Heart right ventricle (tissue), 16 donors: ENCODE data around the gene ARSI. TPM values are rescaled to one million over a fixed set of nuclear protein-coding genes. Genes with fewer than 3 reads are reported as not detected.

Experiments
- ATAC-seq, 8 donors: fragments of 200-7000 bp; cut with Tn5 transposase; one replicate each; pipeline ENCODE4 v1.9.1; 2020; ENCODE audit warnings: mild to moderate bottlenecking in 8 of 8, moderate library complexity in 8 of 8, moderate number of reproducible peaks in 1 of 8
- DNase-seq, 2 donors: peaks; one replicate each; pipeline ENCODE4 v3.0.0-alpha.2; 2020
- H3K27ac ChIP-seq, 10 donors: fragments of 200-600 bp; sonication (generic) in 2 of 10; one replicate each; pipeline versions ENCODE4 v1.5.0 to v1.8.0; 2020 to 2022; ENCODE audit warnings: mild to moderate bottlenecking in 3 of 10
- H3K27me3 ChIP-seq, 7 donors: fragments of 200-600 bp; one replicate each; pipeline ENCODE4 v1.8.0; 2021 to 2022; ENCODE audit warnings: mild to moderate bottlenecking in 2 of 7
- H3K36me3 ChIP-seq, 9 donors: fragments of 200-600 bp; sonication (generic) in 1 of 9; one replicate each; pipeline versions ENCODE4 v1.5.0 to v1.8.0; 2020 to 2022; ENCODE audit warnings: mild to moderate bottlenecking in 2 of 9
- H3K4me1 ChIP-seq, 9 donors: fragments of 200-600 bp; sonication (generic) in 1 of 9; one replicate each; pipeline versions ENCODE4 v1.5.0 to v1.8.0; 2020 to 2022; ENCODE audit warnings: mild to moderate bottlenecking in 4 of 9
- H3K4me3 ChIP-seq, 10 donors: fragments of 200-600 bp; sonication (generic) in 2 of 10; one replicate each; pipeline versions ENCODE4 v1.5.0 to v1.8.0; 2020 to 2022; ENCODE audit warnings: mild to moderate bottlenecking in 7 of 10, moderate library complexity in 2 of 10
- H3K9me3 ChIP-seq, 11 donors: fragments of 200-600 bp in 10 of 11; sonication (generic) in 2 of 11; one replicate each; pipeline versions ENCODE4 v1.5.0 to v1.8.0; 2013 to 2022; ENCODE audit warnings: mild to moderate bottlenecking in 2 of 11, control low read depth in 1 of 11, moderate library complexity in 1 of 11
- CTCF ChIP-seq, 9 donors: fragments of 200-600 bp; sonication (generic) in 2 of 9; IDR thresholded peaks; one replicate each; pipeline versions ENCODE4 v1.5.0 to v1.8.0; 2021 to 2022; ENCODE audit warnings: antibody characterized with exemption in 9 of 9, mild to moderate bottlenecking in 5 of 9, moderate library complexity in 1 of 9
- WGBS, 2 donors: extraction: QIAGEN DNeasy Blood & Tissue Kit; methylation state at CpG; one replicate each; pipeline ENCODE4 v1.1.7; 2013; ENCODE audit warnings: inconsistent platforms in 1 of 2; 5-methylcytosine and 5-hydroxymethylcytosine counted together
- intact Hi-C, 10 donors: fragments of 100-400 bp; cut with DNase I; formaldehyde crosslinking; loops; one replicate each; pipeline versions ENCODE4 v1.11.1 to v1.14.2; 2022
- polyA plus RNA-seq, 2 donors: library from polyadenylated mRNA; stranded (reverse); fragments of 200-250 nt; gene quantifications; one replicate each; pipeline ENCODE4 v1.2.3, GENCODE V29; 2013
- total RNA-seq, 10 donors: library from RNA; stranded (reverse); fragmentation: NEBNext Ultra II Directional in 3 of 10; extraction: Animal tissue kit (Norgen Biotek cat#: 25700) in 3 of 10; gene quantifications; one replicate each; pipeline versions ENCODE4 v1.2.1 to v1.2.4, GENCODE V29; 2021 to 2023
- donor health status: Arrhythmogenic right ventricular cardiomyopathy.
- donor health status: ischemic (EF 13 %, LVEDD 7.1; RV severe dilation, severe dysfunction).
- donor health status: healthy with polysubstance abuse.
- donor health status: DM: no; HTN: yes; CAD: no.
- donor health status: DM: no; HTN: no; CAD: no.
- donor health status: ischemic (EF 25% LVEDD 6.9; RV normal size, moderate dysfunction).
- donor health status: ischemic (EF 25% LVEDD 5.7; RV mildly dilated, moderate dysfunction).
- donor health status: healthy.
- donor health status: DM: yes; HTN: yes; CAD: no.
- donor health status: Ischemic cardiomyopathy.
- donor health status: ischemic (EF 35%, LVEDD 5.7; RV mildly dilated, moderate dysfunction).
- donor health status: nonischemic (EF 11% LVEDD 7.7; RV severe dilation, severe dysfunction).
- donor health status: DM: yes; HTN: yes; CAD: no.
- donor health status: PGD.
- donor health status: ischemic (EF 29% LVEDD 5.4; RV normal size, mild dysfunction).
- donor health status: nonischemic (EF 23%, LVEDD 6.1; RV moderate dilation, normal function).

The ARSI gene
- total and polyA plus RNA-seq, 12 donors, result 0.11 to 0.65 (median 0.32) TPM; not detected in 2

DNA sequence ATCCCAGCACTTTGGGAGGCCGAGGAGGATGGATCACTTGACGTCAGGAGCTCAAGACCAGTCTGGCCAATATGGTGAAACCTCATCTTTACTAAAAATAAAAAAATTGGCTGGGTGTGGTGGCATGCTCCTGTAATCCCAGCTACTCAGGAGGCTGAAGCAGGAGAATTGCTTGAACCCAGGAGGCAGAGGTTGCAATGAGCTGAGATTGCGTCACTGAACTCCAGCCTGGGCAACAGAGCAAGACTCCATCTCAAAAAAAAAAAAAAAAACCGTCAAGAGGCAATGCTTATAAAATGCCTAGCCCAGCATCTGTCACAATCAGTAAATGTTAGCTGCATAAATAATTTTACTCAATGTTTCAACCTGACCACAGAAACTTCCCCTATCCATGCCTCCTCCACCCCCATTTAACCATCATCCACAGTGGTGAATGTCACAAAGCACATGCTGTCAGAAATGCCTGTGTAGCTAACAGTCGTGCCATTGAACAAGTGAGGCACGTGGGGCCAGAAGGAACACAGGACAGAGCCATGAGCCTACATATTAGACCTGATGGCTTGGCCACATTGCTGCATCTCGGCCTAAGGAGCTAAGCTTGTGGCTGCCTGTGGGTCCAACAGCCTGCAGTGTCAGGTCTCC lies 38.0 kb upstream of the ARSI start:
- Histone ChIP-seq H3K27ac (no peak overlapping the region), H3K36me3 (no peaks in the 10 kb centered on the region), H3K27me3 (no peaks in the 10 kb centered on the region), H3K4me1 (no peaks in the 10 kb centered on the region), H3K4me3 (no peak overlapping the region), H3K9me3 (no peaks in the 10 kb centered on the region)
- DNase-seq, result no peak
- no peak for TF ChIP-seq CTCF (IDR thresholded peaks at IDR 0.05)
- 86 to 88% methylated on average over 7 of the region's 7 CpGs for WGBS, 2 donors
- intact Hi-C loops, result loop anchor here in 1 of 10 donors (10.0 kb wide), 1 partner anchor 176 kb away; the partner anchor contains the start of gene CDX1
- no peak for ATAC-seq

- Histone ChIP-seq H3K4me3 (no peak overlapping the region), H3K27me3 (no peaks in the 10 kb centered on the region), H3K36me3 (no peaks in the 10 kb centered on the region), H3K4me1 (no peaks in the 10 kb centered on the region), H3K9me3 (no peaks in the 10 kb centered on the region), H3K27ac (no peak overlapping the region)
- DNase-seq, result no peak
- ATAC-seq, result no peak
- 91 to 98% methylated on average over 4 of the region's 4 CpGs for WGBS, 2 donors
- intact Hi-C loops, result loop anchor here in 1 of 10 donors (10.0 kb wide), 1 partner anchor 175 kb away; the partner anchor contains the start of gene CDX1
- TF ChIP-seq CTCF (IDR thresholded peaks at IDR 0.05), result no peak
These were observed 37.1 kb upstream of the ARSI start for GRCh38 chr5:150339841-150340240.

GRCh38 chr5:150339165-150339564 lies 36.5 kb upstream of the ARSI start:
- H3K4me1 ChIP-seq, result no peaks in the 10 kb centered on the region
- H3K36me3 ChIP-seq, result no peaks in the 10 kb centered on the region
- ATAC-seq, result no peak
- no peak for TF ChIP-seq CTCF (IDR thresholded peaks at IDR 0.05)
- H3K27me3 ChIP-seq, result no peaks in the 10 kb centered on the region
- no peak for DNase-seq
- no peak overlapping the region for H3K4me3 ChIP-seq
- WGBS, 2 donors, result 47 to 51% methylated on average over 5 of the region's 5 CpGs
- intact Hi-C loops, result no loop called here
- H3K27ac ChIP-seq, result no peak overlapping the region
- H3K9me3 ChIP-seq, result no peaks in the 10 kb centered on the region

DNA sequence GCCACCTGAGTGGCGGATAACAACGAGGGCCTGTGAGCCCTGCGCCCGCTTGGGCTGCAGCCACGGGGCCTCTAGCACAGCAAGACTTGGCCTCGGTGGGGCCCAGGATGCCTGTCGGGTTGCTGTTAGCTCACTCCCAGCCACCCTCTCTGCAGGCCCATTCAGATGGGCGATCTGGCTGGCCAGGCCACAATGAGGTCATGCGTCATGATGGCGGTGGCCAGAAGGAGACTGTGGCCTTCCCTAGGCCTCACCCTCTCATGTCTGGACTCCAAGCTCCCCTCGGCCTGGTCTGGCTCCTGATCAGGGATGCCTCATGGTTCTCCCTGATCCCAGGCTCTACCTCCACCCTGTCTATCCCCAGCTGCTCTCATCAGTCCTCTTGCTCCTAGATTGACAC lies 35.8 kb upstream of the ARSI start:
- Histone ChIP-seq H3K9me3 (no peaks in the 10 kb centered on the region), H3K4me1 (no peaks in the 10 kb centered on the region), H3K27me3 (no peaks in the 10 kb centered on the region), H3K36me3 (no peaks in the 10 kb centered on the region), H3K27ac (no peak overlapping the region), H3K4me3 (no peak overlapping the region)
- DNase-seq (no peak), ATAC-seq (no peak)
- no peak for TF ChIP-seq CTCF (IDR thresholded peaks at IDR 0.05)
- intact Hi-C loops, result no loop called here
- WGBS, 2 donors, result 90 to 95% methylated on average over 11 of the region's 11 CpGs
